ENCODE results near the gene FAM50A. TPM values are rescaled to one million over a fixed set of nuclear protein-coding genes. Genes with fewer than 3 reads are reported as not detected.

The FAM50A gene
- total and polyA plus RNA-seq, 2 donors (not counting 1 experiment from before 2014, with no cell fraction given) = 80.1 to 117 TPM

- peaks cover 30% of the 10 kb centered on the region for H3K36me3 ChIP-seq (ENCODE audit: control insufficient read depth, insufficient read depth, low read length)
- H3K4me1 ChIP-seq (ENCODE audit: control insufficient read depth, extremely low read depth, insufficient read depth, low read length) = no peaks in the 10 kb centered on the region
- H3K4me3 ChIP-seq (replicated peaks in 1 of 4; ENCODE audit: control extremely low read depth in 1 of 4, insufficient read depth in 1 of 4, low read depth in 3 of 4, low read length in 4 of 4) = no peak overlapping the region
- DNase-seq (ENCODE audit: low read depth in 2 of 2) = no peak
- H2AFZ ChIP-seq (ENCODE audit: low read length) = no peak overlapping the region
- no peaks in the 10 kb centered on the region for H3K9me3 ChIP-seq (ENCODE audit: control insufficient read depth, insufficient read depth, low read depth, low read length)
- TF ChIP-seq EZH2 (IDR thresholded peaks at IDR 0.05; ENCODE audit: low read length, missing control alignments) (no peak), CTCF (conservative IDR thresholded peaks at IDR 0.05 in 1 of 2, IDR thresholded peaks at IDR 0.05 in 1 of 2; ENCODE audit: low read depth in 1 of 2, low read length in 2 of 2) (no peak)
- H4K20me1 ChIP-seq (ENCODE audit: control insufficient read depth, extremely low read depth, insufficient read depth, low read length) = no peaks in the 10 kb centered on the region
- H3K27ac ChIP-seq (ENCODE audit: insufficient read depth, low read length) = no peak overlapping the region
- H3K79me2 ChIP-seq (ENCODE audit: control insufficient read depth, insufficient read depth, low read length) = peaks cover 15% of the 10 kb centered on the region
- no peaks in the 10 kb centered on the region for H3K27me3 ChIP-seq (ENCODE audit: control insufficient read depth, insufficient read depth, low read length)
- H3K9ac ChIP-seq (ENCODE audit: insufficient read depth, low read length) = no peak overlapping the region
- no peak overlapping the region for H3K4me2 ChIP-seq (ENCODE audit: extremely low read depth, insufficient read depth, low read length)
Observed at GRCh38 chrX:154465601-154466000, 21.7 kb downstream of the FAM50A start.

- Histone ChIP-seq H3K27me3 (ENCODE audit: control insufficient read depth, insufficient read depth, low read length) (no peaks in the 10 kb centered on the region), H4K20me1 (ENCODE audit: control insufficient read depth, extremely low read depth, insufficient read depth, low read length) (no peaks in the 10 kb centered on the region), H3K4me2 (ENCODE audit: extremely low read depth, insufficient read depth, low read length) (no peak overlapping the region), H3K27ac (ENCODE audit: insufficient read depth, low read length) (no peak overlapping the region), H3K36me3 (ENCODE audit: control insufficient read depth, insufficient read depth, low read length) (peaks cover 31% of the 10 kb centered on the region), H3K79me2 (ENCODE audit: control insufficient read depth, insufficient read depth, low read length) (peaks cover 11% of the 10 kb centered on the region), H3K9me3 (ENCODE audit: control insufficient read depth, insufficient read depth, low read depth, low read length) (no peaks in the 10 kb centered on the region), H3K9ac (ENCODE audit: insufficient read depth, low read length) (no peak overlapping the region), H3K4me1 (ENCODE audit: control insufficient read depth, extremely low read depth, insufficient read depth, low read length) (no peaks in the 10 kb centered on the region), H2AFZ (ENCODE audit: low read length) (no peak overlapping the region), H3K4me3 (replicated peaks in 1 of 4; ENCODE audit: control extremely low read depth in 1 of 4, insufficient read depth in 1 of 4, low read depth in 3 of 4, low read length in 4 of 4) (no peak overlapping the region)
- TF ChIP-seq EZH2 (IDR thresholded peaks at IDR 0.05; ENCODE audit: low read length, missing control alignments) (no peak), CTCF (conservative IDR thresholded peaks at IDR 0.05 in 1 of 2, IDR thresholded peaks at IDR 0.05 in 1 of 2; ENCODE audit: low read depth in 1 of 2, low read length in 2 of 2) (no peak)
- DNase-seq (ENCODE audit: low read depth in 2 of 2) = no peak
Observed at GRCh38 chrX:154466036-154466435, 22.1 kb downstream of the FAM50A start.

GRCh38 chrX:154466907-154467306, 23.0 kb downstream of the FAM50A start:
- no peak for DNase-seq (ENCODE audit: low read depth in 2 of 2)
- Histone ChIP-seq H3K9me3 (ENCODE audit: control insufficient read depth, insufficient read depth, low read depth, low read length) (no peaks in the 10 kb centered on the region), H3K4me1 (ENCODE audit: control insufficient read depth, extremely low read depth, insufficient read depth, low read length) (no peaks in the 10 kb centered on the region), H3K27me3 (ENCODE audit: control insufficient read depth, insufficient read depth, low read length) (no peaks in the 10 kb centered on the region), H3K36me3 (ENCODE audit: control insufficient read depth, insufficient read depth, low read length) (peaks cover 30% of the 10 kb centered on the region), H2AFZ (ENCODE audit: low read length) (no peak overlapping the region), H3K79me2 (ENCODE audit: control insufficient read depth, insufficient read depth, low read length) (peaks cover 3% of the 10 kb centered on the region), H3K9ac (ENCODE audit: insufficient read depth, low read length) (no peak overlapping the region), H3K27ac (ENCODE audit: insufficient read depth, low read length) (no peak overlapping the region), H3K4me3 (replicated peaks in 1 of 4; ENCODE audit: control extremely low read depth in 1 of 4, insufficient read depth in 1 of 4, low read depth in 3 of 4, low read length in 4 of 4) (no peak overlapping the region), H4K20me1 (ENCODE audit: control insufficient read depth, extremely low read depth, insufficient read depth, low read length) (no peaks in the 10 kb centered on the region), H3K4me2 (ENCODE audit: extremely low read depth, insufficient read depth, low read length) (no peak overlapping the region)
- no peak for TF ChIP-seq CTCF (conservative IDR thresholded peaks at IDR 0.05 in 1 of 2, IDR thresholded peaks at IDR 0.05 in 1 of 2; ENCODE audit: low read depth in 1 of 2, low read length in 2 of 2)
- TF ChIP-seq EZH2 (IDR thresholded peaks at IDR 0.05; ENCODE audit: low read length, missing control alignments) = no peak

All from fibroblast of lung (primary cell).